Endothelial cell (in vitro differentiated cells): Measurements from ENCODE around the gene PRR14L. TPM values are rescaled to one million over a fixed set of nuclear protein-coding genes. Genes with fewer than 3 reads are reported as not detected.
"Not testable (repeated sequence)": the region's sequence is repeated elsewhere in the genome, so short reads cannot be mapped to it uniquely, and the experiment has no call there.

Source experiments
- DNase-seq: peaks from one replicate; pipeline ENCODE4 v3.0.0; 2021; ENCODE audit warnings: low spot score
- H3K27ac Mint-ChIP-seq: one replicate; pipeline ENCODE4 v1.8.0; 2021; ENCODE audit warnings: mixed read lengths, inconsistent platforms; ENCODE audit not compliant: unreplicated experiment
- H3K27me3 Mint-ChIP-seq: one replicate; pipeline ENCODE4 v1.8.0; 2021; ENCODE audit warnings: mild to moderate bottlenecking, moderate library complexity, mixed read lengths, inconsistent platforms; ENCODE audit not compliant: unreplicated experiment
- H3K36me3 Mint-ChIP-seq: one replicate; pipeline ENCODE4 v1.8.0; 2021; ENCODE audit warnings: mild to moderate bottlenecking, low read depth, mixed read lengths, inconsistent platforms; ENCODE audit not compliant: unreplicated experiment
- H3K4me1 Mint-ChIP-seq: one replicate; pipeline ENCODE4 v1.8.0; 2021; ENCODE audit warnings: mild to moderate bottlenecking, mixed read lengths, inconsistent platforms; ENCODE audit not compliant: unreplicated experiment
- H3K4me3 Mint-ChIP-seq: one replicate; pipeline ENCODE4 v1.8.0; 2021; ENCODE audit warnings: mild to moderate bottlenecking, mixed read lengths, inconsistent platforms; ENCODE audit not compliant: unreplicated experiment
- H3K9me3 Mint-ChIP-seq: one replicate; pipeline ENCODE4 v1.8.0; 2021; ENCODE audit warnings: mixed read lengths, inconsistent platforms; ENCODE audit not compliant: unreplicated experiment
- total RNA-seq: library from RNA; stranded (reverse); fragmentation: NEBNext Ultra II Directional; extraction: Animal tissue kit (Norgen Biotek cat#: 25700); gene quantifications from one replicate; pipeline ENCODE4 v1.2.1, GENCODE V29; 2021; ENCODE audit not compliant: unreplicated experiment
- TF ChIP-seq, protein P1 (sequence below): fragments of 200-600 bp; sonication (generic); IDR thresholded peaks from one replicate; pipeline ENCODE4 v1.5.0; 2021; ENCODE audit warnings: antibody characterized with exemption; ENCODE audit not compliant: unreplicated experiment

PRR14L gene
- total RNA-seq, 1 donor from 2014 or later, result 76.9 TPM

DNA sequence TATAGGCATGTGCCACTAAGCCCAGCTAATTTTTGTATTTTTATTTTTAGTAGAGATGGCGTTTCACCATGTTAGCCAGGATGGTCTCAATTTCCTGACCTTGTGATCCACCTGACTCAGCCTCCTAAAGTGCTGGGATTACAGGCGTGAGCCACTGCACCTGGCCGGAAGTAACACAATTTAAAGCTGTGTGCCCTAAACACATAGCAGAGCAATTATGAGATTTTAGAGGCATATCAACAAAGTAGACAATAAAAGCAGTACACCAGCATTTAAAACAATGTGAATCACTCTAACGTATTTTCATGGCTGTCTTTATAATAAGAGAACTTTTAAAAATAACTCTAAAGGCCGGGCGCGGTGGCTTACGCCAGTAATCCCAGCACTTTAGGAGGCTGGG, 42.4 kb downstream of the PRR14L start:
- DNase-seq, result no peak
- H3K27ac Mint-ChIP-seq, result no peak overlapping the region
- TF ChIP-seq, protein P1, sequence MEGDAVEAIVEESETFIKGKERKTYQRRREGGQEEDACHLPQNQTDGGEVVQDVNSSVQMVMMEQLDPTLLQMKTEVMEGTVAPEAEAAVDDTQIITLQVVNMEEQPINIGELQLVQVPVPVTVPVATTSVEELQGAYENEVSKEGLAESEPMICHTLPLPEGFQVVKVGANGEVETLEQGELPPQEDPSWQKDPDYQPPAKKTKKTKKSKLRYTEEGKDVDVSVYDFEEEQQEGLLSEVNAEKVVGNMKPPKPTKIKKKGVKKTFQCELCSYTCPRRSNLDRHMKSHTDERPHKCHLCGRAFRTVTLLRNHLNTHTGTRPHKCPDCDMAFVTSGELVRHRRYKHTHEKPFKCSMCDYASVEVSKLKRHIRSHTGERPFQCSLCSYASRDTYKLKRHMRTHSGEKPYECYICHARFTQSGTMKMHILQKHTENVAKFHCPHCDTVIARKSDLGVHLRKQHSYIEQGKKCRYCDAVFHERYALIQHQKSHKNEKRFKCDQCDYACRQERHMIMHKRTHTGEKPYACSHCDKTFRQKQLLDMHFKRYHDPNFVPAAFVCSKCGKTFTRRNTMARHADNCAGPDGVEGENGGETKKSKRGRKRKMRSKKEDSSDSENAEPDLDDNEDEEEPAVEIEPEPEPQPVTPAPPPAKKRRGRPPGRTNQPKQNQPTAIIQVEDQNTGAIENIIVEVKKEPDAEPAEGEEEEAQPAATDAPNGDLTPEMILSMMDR, result no peak
- H3K27me3 Mint-ChIP-seq, result no peaks in the 10 kb centered on the region
- no peaks in the 10 kb centered on the region for H3K4me1 Mint-ChIP-seq
- H3K36me3 Mint-ChIP-seq, result peaks cover 32% of the 10 kb centered on the region
- no peaks in the 10 kb centered on the region for H3K9me3 Mint-ChIP-seq
- H3K4me3 Mint-ChIP-seq, result no peak overlapping the region

DNA sequence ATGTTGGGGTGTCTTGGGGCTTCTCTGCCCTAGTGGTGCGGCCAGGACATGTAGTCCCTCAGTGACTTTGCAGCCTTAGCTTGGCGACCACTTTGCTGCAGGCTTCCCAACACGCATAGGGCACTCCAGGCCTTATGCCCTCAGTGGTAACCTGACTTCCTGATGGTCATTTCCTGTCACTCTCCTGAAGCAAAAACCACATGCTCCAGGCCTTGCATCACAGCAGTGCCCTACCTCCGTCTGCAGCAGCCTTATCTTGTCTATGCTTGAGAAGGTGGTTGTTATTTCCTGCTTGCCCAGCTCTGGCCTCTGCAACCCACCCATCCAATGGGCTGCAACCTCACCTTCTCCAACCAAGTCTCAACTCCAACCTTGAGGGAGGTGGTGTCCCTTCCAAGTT, 54.5 kb downstream of the PRR14L start:
- H3K9me3 Mint-ChIP-seq, result no peaks in the 10 kb centered on the region
- no peak overlapping the region for H3K4me3 Mint-ChIP-seq
- DNase-seq, result no peak
- peaks cover 9% of the 10 kb centered on the region for H3K4me1 Mint-ChIP-seq
- peaks cover 26% of the 10 kb centered on the region for H3K36me3 Mint-ChIP-seq
- no peaks in the 10 kb centered on the region for H3K27me3 Mint-ChIP-seq
- TF ChIP-seq, protein P1, result no peak
- H3K27ac Mint-ChIP-seq, result no peak overlapping the region

DNA sequence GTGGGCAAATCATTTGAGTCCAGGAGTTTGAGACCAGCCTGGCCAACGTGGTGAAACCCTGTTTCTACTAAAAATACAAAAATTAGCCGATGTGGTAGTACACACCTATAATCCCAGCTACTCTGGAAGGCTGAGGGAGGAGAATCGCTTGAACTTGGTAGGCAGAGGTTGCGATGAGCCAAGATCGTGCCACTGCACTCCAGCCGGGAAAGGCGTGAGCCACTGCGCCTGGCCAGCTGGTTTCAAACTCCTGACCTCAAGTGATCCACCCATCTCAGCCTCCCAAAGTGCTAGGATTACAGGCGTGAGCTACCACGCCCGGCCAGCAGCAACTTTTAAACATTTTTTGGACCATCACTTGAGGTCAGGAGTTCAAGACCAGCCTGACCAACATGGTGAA, 55.9 kb downstream of the PRR14L start:
- peaks cover 26% of the 10 kb centered on the region for H3K36me3 Mint-ChIP-seq

DNA sequence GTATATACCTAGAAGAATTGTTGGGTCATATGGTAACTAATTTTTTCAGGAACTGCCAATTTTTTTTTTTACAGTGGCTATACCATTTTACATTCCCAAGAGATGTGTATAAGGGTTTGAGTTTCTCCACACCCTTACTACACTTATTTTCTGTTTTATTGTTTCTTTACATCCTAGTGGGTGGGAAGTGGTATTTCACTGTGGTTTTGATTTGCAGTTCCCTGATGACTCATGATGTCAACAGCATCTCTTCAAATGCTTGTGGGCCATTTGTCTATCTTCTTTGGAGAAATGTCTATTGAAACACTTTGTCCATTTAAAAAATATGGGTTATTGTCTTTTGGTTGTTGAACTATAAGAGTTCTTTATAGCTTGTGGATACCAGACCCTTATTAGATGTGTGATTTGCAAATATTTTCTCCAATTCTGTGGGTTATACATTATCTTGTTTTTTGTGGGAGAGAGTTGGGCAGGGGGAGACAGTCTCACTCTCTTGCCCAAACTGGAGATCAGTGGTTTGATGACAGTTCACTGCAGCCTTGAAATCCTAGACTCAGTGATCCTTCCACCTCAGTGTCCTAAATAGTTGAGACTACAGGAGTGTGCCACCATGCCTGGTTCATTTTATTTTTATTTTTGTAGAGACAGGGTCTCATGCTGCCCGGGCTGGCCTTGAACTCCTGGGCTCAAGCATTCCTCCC, 57.6 kb downstream of the PRR14L start:
- Mint-ChIP-seq H3K4me1 (peaks cover 9% of the 10 kb centered on the region), H3K27ac (no peak overlapping the region), H3K4me3 (no peak overlapping the region), H3K36me3 (peaks cover 25% of the 10 kb centered on the region), H3K9me3 (no peaks in the 10 kb centered on the region), H3K27me3 (no peaks in the 10 kb centered on the region)
- TF ChIP-seq, protein P1, result no peak
- no peak for DNase-seq

More for the DNA sequence above, 55.9 kb downstream of the PRR14L start:
- not testable (repeated sequence) for H3K27ac Mint-ChIP-seq, H3K4me3 Mint-ChIP-seq, H3K4me1 Mint-ChIP-seq, H3K9me3 Mint-ChIP-seq, DNase-seq, H3K27me3 Mint-ChIP-seq

DNA sequence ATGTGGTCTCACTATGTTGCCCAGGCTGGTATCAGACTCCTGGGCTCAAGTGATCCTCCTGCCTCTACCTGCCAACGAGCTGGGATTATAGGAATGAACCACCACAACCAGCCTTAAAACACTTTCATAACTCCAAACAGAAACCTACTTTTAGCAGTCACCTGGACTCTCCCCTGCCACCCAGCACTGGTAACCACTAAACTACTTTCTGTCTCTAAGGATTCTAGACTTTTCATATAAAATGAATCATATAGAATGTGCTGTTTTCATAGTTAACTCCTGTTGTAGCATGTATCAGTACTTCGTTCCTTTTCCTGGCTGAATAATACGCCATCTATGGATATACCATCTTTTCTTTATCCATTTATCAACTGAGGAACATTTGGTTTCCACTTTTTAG, 58.5 kb downstream of the PRR14L start:
- no peak overlapping the region for H3K4me3 Mint-ChIP-seq
- peaks cover 9% of the 10 kb centered on the region for H3K4me1 Mint-ChIP-seq
- TF ChIP-seq, protein P1, result no peak
- no peak for DNase-seq
- H3K36me3 Mint-ChIP-seq, result peaks cover 20% of the 10 kb centered on the region
- H3K27ac Mint-ChIP-seq, result no peak overlapping the region
- no peaks in the 10 kb centered on the region for H3K27me3 Mint-ChIP-seq
- H3K9me3 Mint-ChIP-seq, result no peaks in the 10 kb centered on the region
